Suppressor macrophage (primary cell): Measurements from ENCODE around the gene CFAP57.
"Not testable (repeated sequence)": the region's sequence is repeated elsewhere in the genome, so short reads cannot be mapped to it uniquely, and the experiment has no call there.

Experiments
- DNase-seq, 4 experiments: peaks; one replicate each; pipeline ENCODE4 v3.0.0-alpha.2; 2020 to 2022

The CFAP57 gene

GRCh38 chr1:43174873-43175272 lies 2.7 kb downstream of the CFAP57 start:
- DNase-seq, result no peak

DNA sequence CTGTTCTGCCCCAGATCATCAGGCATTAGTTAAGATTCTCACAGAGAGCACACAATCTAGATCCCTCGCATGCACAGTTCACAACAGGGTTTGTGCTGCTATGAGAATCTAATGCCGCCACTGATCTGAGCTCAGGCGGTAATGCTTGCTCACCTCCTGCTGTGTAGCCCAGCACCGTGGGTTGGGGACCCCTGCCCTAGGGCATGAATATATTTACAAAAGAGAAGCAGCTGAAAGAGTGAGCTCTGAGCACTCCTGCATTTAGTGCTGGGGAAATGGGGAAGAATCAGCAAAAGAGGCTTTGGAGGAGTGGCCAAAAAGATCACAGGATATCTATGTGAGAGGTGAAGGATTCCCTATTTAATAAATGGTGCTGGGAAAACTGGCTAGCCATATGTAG lies 5.6 kb downstream of the CFAP57 start:
- no peak for DNase-seq

DNA sequence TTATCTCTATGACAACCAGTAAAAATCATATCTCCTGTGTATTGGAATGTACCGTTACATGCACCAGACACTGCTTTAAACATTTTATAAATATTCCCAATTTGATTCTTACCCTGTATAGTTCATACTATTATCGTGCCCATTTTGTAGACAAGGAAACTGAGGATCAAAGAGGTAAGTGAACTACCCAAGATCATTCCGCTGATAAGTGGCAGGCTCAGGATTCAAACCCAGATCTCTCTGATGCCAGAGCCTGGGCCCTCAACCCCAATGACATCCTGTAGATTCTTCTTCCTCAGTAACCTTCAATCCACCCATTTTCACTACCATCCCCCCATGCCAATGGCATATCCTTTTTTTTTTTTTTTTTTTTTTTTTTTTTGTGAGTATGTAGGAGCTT lies 12.3 kb downstream of the CFAP57 start:
- DNase-seq, result no peak

GRCh38 chr1:43184995-43185394 lies 12.9 kb downstream of the CFAP57 start:
- no peak for DNase-seq

GRCh38 chr1:43188106-43188505 lies 16.0 kb downstream of the CFAP57 start:
- no peak for DNase-seq

DNA sequence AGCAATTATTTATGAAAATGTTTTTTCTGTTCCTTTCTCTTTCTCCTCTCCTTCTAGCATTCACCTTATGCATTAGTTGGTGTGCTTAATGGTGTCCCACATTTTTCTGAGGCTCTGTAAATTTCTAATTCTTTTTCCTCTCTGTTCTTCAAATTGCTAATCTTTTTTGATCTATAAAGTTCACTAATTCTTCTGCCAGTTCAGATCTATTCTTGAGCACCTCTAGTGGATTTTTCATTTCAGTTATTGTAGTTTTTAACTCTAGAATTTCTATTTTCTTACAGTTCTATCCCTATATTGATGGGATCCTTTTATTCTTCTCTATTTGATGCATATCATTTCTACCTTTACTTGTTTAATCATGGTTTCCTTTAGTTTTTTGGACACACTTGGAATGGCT lies 22.4 kb downstream of the CFAP57 start:
- no peak for DNase-seq

DNA sequence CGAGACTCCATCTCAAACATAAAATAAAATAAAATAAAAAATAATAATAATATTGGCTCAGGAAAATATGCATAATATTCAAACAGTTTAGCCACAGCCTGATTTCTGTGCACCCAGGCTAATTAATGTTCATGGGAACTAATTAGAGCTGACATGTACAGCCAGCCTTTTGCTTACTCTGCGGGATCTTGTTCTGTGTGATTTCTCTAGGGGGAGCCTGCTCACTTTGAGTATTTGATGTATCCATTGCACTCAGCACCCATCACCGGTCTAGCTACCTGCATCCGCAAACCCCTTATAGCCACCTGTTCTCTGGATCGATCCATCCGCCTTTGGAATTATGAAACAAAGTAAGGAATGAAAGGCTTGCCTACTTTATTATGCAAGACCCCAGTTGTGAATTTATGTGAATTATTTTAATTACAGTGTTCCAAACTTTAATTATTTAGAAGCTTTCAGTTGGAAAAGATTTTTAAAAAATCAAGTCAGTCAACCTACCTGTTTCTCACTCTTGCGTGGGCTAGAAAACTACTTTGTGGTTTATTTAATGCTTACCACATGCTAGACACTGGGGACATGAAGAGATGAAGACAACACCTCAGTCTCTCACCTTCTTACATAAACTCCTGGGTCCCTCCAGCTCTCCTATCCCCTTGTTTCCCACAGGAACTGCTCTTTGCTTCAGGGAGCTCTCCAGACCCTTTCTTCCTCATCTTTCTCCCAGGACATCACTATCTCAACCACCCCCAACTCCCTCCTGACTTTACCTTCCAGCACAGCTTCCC lies 25.4 kb downstream of the CFAP57 start:
- DNase-seq, result no peak

DNA sequence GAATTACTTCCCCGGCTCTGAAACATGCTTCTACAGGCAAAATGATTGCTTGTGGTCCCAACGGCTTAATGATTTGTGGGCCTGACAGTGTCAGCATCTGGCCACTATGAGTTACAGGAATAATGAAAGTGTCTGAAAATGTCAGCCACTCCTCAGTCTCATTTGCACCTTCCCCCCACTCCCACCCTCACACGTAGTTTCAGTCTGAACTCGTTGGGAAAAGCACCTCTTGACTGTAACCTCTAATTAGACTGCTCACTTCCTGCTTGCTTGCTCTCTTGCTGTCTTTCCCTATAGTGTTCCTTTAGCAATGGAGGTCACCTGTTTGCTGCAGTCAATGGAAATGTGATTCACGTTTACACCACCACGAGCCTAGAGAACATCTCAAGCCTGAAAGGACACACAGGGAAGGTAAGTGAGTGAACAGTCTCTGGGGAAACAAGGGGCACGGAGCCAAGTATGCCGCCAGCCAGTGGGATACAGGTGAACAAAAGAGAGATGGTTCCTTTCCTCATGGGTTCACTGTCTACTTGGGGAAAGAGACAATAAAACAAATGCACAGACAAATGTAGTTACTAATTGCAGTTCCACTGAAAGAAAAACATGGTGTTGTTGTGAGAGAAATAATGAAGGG lies 27.1 kb downstream of the CFAP57 start:
- no peak for DNase-seq

DNA sequence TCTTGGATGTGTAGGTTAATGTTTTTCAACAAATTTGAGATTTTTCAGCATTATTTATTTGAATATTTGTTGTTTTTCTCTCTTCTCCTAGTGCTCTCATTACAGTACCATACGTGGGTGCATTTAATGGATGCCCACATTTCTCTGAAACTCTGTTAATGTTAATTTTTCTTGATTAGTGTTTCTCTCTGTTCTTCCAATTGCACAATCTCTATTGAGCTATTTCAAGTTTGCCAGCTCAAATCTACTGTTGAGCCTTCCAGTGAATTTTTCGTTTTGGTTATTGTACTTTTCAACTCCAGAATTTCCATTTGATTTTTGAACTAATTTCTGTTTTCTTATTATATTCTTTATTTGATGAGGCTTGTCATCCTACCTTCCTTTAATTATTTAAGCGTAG lies 31.7 kb downstream of the CFAP57 start:
- DNase-seq, result no peak

DNA sequence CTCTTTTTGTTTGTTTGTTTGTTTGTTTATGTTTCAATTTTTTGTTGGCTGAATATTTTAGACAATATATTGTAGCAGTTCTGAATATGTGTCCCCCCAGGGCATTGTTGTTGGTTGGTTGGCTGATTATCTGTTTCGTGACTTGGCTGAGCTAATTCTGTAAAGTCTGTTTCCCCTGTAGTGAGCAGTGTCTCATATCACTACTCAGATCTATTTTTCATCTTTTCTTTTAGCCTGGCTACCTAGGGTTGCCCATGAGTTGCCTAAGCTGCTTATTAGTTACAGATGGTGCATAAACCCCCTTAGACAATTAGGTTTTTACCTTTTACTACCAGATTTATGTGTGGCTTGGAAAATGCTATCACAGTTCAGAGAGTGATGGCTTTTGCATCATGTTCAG lies 32.3 kb downstream of the CFAP57 start:
- DNase-seq, result no peak

- no peak for DNase-seq
Measured at GRCh38 chr1:43205671-43206070, 33.5 kb downstream of the CFAP57 start.

- peak in 2 of 4 experiments; percentile 17 to 19 for DNase-seq
Measured at GRCh38 chr1:43206600-43207228, 34.6 kb downstream of the CFAP57 start.

DNA sequence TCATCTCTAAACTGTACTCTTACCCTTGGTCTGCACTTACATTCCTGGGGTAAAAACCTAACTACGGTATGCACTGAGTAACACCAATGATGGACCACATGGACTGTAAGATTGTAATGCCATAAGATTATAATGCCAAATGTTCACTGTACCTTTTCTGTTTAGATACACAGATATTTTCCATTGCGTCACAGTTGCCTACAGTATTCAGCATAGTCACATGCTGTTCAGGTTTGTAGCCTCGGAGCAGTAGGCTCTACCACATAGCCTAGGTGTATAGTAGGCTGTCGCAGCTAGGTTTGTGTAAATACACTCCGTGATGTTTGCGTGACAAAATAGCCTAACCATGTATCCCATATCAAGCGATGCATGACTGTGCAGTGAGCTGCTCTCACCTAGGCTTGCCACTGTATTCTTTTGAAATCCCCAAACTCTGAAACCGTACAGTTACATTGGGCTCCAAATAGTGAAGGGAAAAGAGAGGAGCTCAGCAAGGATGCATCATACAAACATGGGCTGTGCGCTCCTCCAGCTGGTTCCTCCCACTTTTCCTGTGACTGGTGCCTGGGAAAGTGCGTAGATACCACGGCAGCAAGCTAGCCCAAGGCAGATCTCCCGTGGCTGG lies 35.2 kb downstream of the CFAP57 start:
- DNase-seq, result no peak

DNA sequence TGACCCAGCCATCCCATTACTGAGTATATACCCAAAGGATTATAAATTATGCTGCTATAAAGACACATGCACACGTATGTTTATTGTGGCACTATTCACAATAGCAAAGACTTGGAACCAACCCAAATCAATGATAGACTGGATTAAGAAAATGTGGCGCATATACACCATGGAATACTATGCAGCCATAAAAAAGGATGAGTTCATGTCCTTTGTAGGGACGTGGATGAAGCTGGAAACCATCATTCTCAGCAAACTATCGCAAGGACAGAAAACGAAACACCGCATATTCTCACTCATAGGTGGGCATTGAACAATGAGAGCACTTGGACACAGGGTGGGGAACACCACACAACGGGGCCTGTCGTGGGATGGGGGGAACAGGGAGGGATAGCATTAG lies 36.1 kb downstream of the CFAP57 start:
- not testable (repeated sequence) for DNase-seq

DNA sequence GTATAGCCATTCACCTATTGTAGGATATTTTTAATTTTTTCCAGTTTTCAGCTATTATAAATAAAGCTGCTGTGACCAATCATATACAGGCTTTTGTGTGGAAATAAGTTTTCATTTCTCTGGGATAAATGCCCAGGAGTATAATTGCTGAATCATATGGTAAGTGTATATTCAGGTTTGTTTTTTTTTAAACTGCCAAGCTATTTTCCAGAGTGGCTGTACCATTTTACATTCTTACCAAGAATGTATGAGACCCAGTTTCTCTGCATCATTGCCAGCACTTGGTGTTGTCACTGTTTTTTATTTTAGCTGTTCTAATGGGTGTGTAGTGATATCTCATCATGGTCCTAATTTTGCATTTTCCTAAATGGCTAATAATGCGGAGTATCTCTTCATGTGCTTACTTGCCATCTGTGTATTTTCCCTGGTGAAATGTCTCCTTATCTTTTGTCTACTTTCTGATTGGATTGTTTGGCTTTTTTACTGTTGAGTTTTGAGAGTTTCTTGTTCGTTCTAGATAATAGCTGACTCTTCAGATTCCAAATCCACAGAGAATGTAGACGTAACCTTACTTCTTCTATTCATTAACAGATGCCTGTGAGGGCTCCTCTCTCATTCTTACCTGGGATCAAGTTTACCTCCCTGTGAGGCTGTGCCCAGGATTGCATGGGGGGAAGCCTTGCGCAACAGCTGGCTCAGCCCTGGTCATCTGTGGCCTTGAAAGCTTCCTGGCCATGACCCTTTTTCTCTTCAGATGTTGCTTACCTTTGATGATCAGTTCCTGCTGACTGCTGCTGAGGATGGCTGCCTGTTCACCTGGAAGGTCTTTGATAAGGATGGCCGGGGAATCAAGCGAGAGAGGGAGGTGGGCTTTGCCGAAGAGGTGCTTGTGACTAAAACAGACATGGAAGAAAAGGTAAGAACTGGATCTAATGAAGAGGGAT lies 42.6 kb downstream of the CFAP57 start:
- no peak for DNase-seq

DNA sequence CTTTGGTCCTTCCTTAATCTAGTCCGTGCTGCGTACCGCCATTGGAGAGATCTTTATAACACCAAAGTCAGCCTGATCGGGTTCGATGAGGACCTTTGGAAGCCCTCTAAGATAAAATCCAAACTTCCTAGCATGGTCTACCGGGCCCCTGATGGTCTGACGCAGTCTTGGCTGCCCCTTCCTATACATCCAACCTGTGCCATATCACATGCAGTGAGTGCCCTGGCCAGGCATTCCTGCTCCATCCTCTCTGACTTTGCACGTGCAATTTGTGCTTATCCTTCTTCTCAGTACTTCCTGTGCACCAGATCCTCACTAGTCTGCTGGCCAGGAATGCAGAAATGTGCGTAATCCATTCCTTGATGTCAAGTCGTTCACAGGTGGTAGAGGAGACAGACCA lies 45.6 kb downstream of the CFAP57 start:
- DNase-seq, result no peak

- DNase-seq, result peak; percentile 37 to 62 (median 50)
Measured at GRCh38 chr1:43220905-43221778, 49.0 kb downstream of the CFAP57 start.

- DNase-seq, result no peak
Measured at GRCh38 chr1:43221797-43222196, 49.7 kb downstream of the CFAP57 start.

GRCh38 chr1:43222879-43223278 lies 50.7 kb downstream of the CFAP57 start:
- DNase-seq, result no peak

- DNase-seq, result peak in 2 of 4 experiments; percentile 13 to 16
Measured at GRCh38 chr1:43225168-43225567, 53.0 kb downstream of the CFAP57 start.

DNA sequence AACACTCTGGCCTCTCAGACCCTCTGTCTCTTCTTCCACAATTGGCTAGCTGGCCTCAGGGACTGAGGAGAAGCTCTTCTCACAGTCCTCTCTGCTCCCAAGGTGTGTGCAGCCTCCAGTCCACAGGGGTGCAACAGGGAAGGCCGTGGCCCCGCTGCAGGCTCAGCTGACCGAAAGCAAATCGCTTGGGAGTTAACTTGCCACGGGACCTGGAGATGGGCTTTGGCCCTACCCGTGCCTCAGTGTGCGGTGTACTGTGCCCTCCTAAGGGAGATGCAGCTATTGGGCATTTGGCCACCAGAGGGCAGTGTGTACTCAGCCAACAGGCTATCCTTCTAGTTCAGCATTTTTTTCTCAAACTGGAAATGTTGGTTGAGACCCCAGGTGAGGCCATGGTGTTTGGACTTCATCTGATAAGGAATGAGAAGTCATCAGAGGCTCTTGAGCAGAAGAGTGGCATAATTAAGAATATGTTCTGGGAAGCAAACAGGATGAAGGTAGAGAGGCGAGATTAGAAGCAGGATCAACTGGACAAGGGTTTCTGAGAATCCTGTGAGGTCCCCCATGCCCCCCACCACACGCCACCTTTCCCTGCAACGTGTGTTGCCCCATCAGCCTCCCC lies 55.1 kb downstream of the CFAP57 start:
- peak; percentile 79 to 91 (median 86) for DNase-seq
